ENCODE data around the gene SMOC2. TPM values are rescaled to one million over a fixed set of nuclear protein-coding genes. Genes with fewer than 3 reads are reported as not detected.
"Not testable (repeated sequence)": the region's sequence is repeated elsewhere in the genome, so short reads cannot be mapped to it uniquely, and the experiment has no call there.

SMOC2 gene
- polyA plus RNA-seq, 1 donor, result 56.2 TPM

DNA sequence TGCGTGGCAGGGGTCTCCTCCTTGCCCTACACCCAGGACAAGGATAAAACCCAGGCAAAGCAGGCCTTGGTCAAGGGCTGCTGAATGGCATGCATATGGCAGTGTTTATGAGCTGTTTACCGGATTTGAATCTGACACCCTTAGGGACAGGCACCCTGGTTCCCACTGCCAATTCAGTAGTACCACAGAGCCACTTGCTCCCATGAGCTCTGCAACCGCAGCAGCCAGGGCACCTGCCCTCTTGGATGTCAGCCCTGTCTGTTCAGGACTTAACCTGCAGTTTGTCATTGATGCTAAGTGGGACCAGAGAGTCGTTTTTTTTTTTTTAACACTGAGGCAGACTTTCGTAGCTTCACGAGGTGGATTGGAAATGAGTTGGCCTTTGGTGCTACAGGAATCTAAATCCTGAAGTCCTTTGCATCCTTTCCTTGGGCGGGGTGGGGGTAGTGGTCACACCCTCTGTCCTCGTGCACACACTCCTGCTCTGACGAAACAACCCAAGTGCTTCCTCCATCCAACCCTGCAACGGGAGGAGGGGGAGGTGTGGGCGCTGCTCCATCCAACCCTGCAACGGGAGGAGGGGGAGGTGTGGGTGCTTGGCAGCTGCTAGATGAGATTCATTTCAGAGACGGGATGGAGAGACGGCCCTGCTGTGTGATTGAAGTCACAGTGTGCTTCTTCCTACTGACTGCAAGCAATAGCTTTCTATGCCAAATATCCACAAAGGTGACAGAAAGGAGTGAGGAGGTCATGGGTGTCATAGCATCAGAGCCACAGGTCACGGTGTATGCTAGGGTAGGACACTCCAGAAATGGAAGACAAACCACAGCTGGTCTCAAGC, 166.5 kb downstream of the SMOC2 start:
- DNase-seq, result no peak

DNA sequence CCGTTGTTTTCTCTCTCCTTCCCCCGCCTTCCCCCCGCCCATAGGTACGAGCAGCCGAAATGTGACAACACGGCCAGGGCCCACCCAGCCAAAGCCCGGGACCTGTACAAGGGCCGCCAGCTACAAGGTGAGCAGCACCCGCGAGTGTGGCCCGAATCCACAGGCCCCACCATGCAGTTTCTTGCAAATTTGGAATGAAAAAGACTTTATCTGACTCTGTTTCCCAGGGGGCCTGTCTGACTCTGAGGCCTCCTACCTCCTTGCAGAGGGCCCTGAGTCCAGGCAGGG, 167.1 kb downstream of the SMOC2 start:
- DNase-seq, result no peak

DNA sequence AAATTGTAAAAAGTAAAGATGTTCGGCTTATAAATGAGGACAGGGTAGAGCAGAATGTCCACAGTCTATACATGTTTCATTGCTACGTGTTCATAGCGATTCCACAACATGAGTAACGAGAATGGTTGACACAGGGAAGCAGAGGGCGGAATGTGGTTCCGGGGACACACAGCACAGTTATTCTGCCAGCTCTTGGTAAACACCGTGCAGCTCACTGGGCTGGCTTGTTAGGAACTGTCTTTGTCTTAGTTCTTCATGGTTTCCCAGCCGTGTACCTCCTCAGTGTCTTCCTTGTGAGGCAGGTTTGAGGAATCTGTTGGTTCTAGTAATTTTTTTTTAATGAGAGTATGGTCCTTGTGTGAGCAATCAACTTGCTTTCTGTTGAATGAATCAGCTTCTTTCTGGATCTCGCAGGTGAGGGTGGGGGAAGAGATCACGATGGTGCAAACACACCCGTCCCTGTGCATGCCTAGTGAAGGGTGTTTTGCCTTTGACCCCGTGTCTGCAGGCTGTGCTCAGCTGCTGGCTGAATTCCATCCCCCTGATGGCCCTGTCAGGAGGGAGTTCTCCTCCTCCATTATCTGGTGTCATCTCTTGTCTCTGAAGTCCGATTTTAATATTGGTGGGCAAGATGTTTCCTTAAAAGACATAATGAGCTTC, 168.2 kb downstream of the SMOC2 start:
- DNase-seq, result no peak

DNA sequence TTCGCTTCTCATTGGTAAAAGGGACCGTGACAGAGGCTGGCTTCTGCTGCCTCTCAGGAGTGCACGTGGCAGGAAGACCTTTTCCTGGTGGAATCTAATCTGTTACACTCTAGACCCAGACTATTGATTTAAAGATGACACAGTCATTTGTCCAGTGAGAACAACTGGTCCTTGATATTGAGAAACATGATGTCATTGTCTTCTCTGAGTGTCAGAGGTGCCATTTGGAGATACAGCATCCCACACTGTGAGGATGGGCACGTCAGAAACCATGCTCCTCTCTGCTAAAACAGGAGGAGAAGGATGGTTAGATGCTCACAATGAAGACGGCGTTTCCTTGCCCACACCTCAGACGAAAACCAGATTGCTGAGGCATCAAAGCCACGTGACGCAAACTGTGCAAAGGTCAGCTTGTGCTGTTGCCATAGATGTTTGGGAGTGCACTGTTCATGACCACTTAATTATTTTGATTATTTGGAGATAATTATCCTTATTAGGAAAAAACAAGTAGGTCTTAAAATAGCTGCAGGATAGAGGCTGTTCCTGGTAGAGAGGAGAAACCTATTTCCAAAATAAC, 169.0 kb downstream of the SMOC2 start:
- no peak for DNase-seq

DNA sequence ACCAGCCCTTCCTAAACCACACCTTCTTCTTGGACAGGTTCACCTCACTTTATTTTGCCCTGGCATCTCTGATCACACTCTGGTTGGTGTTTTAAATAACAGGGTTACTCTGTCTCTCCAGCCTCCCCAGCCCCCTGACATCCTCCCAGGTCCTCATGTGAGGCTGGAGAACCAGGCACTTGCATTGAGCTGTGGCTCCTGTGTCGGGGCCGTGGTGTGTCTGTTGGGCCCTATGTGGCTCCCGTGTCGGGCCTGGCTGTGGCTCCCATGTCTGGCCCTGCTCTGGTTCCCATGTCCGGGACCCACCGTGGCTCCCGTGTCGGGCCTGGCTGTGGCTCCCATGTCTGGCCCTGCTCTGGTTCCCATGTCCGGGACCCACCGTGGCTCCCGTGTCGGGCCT, 170.0 kb downstream of the SMOC2 start:
- DNase-seq, result not testable (repeated sequence)

DNA sequence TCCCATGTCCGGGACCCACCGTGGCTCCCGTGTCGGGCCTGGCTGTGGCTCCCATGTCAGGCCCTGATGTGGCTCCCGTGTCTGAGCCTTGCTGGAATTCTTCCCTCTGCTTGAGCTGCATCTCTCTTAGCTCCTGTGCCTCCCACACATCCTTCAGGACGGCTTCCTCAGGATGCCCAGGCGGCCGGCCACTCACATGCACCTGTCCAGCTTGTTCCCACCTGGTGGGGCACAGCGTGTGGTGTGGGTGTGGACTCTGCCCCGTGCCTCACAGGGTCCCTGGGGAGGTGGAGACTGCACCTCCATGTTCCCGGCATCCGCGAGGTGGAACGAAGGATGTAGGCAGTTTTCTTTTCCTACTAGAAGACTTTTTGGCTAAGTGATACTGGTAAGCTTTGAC, 170.7 kb downstream of the SMOC2 start:
- DNase-seq, result no peak

DNA sequence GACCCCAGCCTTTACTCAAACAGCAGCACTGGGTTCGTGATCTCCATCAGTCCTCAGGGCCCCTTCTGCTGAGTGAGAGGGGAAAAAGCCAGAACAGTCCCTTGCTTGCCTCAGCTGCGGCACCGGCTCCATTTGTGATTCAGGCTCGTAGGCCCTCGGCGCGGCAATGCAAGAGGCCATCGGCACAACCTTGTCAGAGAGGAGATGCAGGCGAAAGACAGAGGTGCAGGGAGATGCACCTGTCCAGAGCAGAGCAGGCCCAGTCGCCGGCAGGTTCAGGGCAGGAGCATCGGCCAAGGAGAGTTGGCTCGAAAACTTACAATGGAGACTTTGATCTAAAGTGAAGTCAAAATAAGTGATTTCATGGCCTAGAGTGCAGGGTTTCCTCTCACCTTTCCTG, 171.6 kb downstream of the SMOC2 start:
- no peak for DNase-seq

DNA sequence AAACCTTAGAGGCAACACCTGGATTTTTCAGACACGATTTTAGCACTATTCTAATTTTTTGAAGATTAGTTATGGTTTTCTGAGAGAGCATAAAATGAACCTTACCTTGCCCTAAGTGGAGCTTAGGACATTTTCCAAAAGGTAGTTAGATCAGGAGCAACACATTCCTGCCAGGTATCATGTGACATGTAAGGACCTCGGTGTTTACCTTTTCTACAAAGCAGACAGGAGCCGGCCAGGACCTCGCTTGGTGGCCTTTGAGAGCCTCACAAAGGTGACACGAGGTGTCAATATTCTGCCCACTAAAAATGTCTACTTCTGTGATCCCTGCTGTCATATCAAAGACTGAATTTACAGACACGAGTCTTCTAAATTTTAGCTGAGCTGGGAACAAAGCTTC, 174.9 kb downstream of the SMOC2 start:
- no peak for DNase-seq

DNA sequence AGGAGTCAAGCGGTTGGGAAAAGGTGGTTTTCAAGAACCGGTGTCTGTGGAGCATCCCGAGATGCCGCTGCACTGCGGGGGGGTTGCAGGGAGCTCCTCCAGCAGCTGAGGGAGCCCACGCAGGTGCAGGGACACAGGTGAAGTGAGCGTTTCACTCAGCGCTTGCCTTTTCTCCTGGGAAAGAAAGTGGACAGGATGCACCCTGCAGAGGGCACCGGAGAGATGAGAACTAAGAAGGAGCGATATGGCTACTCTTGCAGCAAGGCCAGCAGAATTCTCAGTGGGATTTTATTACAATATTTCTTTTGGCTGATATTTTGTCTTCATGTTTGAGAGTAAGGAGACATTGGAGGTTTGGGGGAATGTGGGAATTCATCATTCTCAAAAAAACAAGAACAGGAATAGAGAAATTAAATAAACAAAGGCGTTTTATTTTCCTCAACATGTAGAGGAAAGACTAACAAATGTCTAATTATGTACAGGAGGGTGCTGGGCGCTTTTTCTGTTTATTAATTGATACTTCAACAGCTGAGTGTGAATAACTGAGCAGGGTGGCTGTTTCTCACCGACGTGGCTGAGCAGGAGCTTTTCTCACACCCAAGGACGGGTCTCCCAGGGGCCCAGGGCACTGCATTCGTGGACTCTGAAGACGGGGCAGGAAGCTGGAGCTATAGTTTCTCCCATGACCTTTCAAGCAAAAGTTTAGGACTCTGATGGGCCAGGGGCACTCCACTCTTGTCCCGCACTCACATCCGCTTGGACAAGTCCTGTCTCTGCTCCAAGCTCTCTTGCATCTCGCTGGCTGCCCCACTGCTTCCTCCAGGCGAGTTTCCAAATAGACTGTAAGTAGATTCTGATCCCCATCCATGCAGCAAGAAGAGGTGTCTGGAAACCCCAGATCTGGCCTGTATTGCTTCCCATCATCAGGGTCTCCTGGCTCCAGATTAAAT, 176.1 kb downstream of the SMOC2 start:
- no peak for DNase-seq

DNA sequence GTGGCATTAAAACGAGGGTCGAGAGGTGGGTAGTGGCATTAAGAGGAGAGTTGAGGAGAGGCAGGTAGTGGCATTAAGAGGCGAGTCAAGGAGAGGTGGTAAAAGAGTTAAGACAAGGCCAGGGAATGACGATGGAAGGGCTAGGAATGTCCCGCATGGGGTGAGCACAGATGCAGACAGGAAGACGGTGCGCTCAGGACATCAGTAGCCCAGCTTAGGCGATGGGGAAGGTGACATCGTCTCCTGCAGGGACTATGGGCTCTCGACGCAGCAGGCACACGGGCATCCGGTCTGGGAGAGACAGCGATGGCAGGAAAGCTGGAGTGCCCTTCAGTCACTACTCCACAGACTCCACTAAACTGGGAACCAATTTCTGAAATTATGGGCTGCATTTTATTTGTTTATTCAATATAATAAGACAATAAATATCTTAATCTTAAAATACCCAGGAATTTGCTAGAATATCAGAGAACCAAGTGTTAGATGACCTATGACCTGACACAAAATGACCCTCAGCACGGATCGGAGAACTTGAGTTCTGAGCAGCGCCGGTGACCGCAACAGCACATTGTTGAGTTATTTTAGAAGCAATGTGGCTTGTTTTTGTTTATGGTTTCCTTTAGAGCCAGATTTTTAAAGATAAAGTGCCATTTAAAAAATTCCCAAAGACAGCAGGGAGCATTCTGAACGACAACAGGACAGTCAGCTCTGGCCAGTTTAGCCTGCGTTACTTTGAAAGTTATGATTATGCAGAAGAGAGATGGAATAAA, 177.7 kb downstream of the SMOC2 start:
- DNase-seq, result no peak

DNA sequence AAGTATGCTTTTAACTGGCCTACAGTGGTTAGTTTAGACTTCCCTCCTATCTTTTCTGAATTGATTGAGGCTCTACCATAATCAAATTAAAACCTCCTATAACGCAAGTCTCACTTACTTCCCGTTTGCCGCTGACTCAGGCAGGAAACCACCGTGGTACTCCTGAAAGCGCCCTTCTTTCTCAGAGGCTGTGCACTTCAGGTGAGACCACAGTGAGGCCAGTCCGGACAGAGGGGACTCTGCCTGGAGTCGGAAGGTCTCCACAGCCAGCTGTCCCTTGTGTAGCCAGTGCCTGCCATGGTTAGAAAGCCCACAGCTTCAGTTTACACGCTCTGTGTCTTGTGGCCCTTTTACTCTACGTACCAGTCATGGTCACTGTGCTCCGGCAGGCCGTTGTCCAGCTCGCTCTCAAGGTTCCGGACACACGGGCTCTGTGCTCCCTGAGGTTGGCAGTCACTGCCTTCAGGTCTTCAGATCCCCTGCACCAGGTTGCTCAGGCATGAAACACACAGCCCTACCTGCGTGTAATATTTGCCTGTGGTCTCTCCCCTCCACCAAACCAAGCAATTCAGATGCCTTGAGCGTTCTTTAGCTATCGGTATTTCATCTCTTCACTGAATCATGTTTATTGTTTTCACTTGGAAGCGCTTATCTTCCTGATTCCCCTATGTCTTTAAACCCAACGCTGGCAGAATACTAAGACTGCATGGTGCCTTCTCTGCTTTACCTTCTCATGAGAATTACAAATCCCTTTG, 178.8 kb downstream of the SMOC2 start:
- no peak for DNase-seq

DNA sequence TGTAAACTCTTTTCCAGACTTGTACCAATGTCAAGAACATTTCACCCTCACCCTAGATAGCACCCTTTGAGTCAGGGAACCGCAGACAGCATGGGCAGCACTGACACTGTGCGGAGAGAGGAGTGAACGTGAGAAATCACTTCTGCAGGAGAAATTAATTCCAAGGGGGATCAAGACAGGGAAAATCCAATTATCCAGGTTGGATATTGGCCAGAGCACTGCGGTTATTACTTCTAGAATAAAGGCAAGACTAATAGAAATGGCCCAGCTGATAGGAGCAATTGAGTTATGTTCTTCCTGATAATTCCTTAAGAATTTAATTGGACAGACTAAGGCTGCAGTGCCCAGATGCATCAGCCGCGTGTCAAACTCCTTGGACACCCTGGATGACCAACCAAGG, 179.6 kb downstream of the SMOC2 start:
- DNase-seq, result no peak

DNA sequence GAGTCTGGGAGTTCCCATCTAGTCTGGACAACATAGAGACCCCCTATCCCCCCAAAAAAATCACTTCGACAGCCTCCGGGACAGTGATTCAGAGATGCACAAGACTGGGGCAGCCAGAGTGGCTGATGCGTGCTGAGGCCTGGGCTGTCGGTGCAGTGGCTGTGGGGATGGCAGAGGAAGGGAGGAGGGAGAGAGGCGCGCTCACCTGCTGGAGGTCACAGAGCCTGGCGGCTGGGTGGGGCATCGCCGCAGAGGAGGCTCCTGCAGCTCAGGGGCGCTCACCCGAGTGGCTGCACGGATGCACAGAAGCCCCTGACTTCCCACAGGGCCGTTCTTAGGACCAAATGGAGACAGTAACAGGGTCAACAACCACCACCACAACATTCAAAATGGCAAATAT, 182.8 kb downstream of the SMOC2 start:
- DNase-seq, result no peak

DNA sequence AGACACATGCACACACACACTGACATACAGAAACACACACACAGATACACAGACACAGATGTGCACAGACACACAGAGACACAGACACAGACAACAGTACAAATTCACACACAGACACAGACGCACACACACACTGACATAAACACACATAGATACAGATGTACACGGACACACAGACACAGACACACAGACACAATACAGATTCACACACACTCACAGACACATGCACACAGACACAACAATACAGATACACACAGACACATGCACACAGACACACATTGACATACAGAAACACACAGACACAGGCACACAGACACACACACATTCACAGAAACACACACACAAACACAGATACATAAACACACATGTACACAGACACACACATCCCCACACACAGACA, 183.6 kb downstream of the SMOC2 start:
- no peak for DNase-seq

DNA sequence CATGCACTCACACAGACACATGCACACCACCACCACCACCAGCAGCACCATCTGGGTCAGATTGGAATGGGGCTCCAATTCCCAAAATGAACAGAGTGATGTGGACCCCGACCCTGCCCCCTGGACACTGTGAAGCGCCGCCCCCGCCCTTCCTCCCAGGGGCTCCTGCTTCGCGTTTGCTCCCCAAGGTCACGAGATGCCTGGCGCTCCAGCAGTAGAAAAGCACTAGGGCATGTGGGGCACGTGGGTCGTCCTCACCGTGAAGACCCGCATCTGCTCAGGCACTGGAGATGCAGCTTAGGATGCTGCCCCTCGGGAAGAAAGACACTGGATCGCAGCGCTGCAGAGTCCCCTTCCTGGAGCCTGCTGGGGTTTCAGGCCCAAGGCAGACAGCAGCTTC, 184.0 kb downstream of the SMOC2 start:
- DNase-seq, result no peak

DNA sequence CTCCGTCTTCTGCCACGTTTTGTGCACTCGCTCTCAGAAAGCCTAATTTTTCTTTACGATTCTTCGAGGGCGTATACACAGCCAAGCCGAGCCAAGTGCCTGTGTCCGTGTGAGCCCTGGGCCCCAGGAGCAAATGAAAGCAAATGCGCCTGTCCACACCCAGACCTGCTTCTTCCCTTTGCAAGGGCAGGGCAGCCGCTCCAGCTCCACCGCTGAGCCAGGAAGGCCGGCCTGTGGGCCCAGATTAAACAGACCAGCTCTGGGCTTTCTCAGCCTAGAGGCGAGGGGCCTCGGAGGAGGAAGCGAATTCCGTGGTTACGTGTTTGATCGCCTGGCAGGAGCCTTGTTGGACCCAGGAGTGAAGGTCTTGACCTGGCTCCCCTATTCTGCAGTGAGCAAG, 184.6 kb downstream of the SMOC2 start:
- DNase-seq, result no peak

DNA sequence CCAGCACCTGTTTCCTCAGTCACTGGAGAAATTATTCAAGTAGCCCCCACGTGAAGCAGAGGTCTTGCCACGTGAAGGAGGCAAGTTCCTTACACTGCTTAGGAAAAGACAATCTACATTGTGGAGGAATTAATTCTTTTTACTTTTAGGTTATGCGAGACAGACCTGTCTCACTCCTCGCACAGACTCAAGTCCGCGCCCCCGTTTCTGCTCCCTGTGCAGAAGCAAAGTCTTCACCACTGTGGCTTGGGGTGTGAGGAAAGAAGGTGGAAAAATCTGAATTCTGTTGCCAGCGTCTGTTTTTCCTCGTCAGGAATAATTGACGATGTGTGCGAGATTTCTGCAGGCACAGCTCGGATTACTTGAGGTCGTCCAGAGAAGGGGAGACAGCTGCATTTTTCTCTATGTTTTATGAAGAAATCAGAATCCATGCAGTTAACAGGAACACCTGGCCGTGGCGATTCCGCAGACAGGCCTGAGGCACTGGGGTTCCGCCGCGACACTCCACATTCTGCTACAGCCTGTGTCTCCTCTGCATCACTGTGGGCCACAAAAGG, 185.1 kb downstream of the SMOC2 start:
- no peak for DNase-seq

DNA sequence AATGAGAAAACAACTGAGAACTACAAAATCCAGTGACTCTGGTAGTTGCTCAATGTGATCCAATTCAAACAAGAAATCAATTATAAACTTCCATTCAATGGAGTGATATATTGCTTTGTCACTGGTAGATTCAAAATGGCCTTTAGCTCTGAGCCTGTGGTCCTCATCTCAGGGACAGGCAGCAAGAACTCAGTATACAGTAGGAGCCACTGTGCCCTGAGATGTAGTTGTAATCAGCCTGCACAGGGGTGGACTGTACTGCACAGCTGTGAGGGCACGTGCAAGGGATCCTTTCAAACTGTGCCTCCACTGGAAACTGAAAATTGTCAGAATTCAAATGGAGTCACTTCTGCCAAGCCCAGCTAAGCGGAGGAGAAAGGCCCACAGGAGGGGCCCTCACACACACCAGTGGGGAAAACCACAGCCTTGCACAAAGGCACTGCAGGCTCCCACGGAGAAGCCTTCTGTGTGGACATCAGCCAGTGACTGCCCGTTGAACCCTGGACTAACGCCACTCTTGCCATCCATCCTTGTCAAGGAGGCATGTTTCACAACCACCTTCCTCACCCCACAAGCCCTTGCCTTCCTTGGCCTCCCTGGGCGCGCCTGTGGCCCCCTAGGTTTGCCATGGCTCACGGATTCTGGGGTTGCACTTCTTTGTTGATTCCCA, 186.7 kb downstream of the SMOC2 start:
- no peak for DNase-seq

DNA sequence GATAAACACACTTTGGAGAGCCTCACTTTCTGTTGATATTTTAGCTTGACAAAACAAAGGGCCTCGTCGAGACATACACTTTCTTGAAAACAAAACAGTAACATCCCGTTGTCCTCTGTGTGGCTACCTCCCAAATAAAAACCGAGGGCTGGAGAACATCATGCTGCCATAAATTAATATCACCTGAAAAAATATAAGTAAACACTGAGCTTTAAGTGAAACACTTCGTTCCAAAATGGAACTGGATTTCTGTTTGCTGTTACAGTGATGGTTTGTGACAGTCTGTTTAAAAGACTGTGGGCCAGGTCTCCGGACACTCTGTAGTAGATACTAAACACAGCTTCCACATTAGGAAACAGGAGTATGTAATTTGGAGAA, 187.2 kb downstream of the SMOC2 start:
- DNase-seq, result no peak

DNA sequence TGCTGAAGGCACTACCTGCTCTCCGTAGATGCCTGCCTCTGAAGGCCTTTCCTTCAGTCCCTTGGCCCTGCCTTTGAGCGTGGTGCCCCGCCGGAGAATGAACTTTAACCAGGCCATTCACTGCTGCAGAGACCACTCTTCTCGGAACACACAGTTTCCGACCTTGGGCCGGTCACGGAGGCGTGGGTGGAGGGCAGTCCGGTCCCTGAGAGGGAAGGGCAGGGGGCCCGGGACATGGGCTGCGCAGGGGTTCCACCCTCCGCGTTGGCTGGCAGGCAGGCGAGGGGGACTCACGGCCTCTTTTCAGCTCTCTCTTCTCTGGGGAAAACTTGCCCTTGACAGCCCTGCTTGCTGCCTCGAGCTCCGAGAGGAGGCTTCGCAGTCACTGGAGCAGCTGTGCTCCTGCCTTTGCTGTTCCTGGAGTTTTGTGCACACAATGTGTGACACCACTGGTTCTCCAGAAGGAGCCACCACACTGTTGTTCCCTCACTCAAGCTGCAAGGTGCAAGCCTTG, 187.8 kb downstream of the SMOC2 start:
- no peak for DNase-seq

Measured in hindlimb muscle (tissue), 1 donor.